ENCODE measurements around the gene ZNF804B.

DNA sequence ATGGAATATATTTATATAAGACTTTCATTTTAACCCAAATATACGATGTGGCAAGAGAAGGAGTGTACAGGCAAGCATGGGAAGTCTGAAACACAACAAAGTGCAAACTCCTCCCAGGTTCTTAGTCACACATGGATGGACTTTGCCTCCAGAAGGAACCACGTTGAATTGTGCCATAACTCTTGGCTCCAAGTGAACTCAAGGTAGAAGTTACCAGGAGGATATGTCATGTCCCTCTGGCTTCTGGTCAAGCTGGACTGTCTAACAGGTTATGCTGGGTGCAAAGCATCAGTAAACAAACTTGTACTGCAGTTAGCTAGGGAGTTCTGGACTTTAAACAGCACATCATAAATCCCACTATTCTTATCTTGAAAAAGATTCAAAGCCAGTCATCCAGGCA is 364.4 kb downstream of the ZNF804B start:
- TF ChIP-seq, protein P1, sequence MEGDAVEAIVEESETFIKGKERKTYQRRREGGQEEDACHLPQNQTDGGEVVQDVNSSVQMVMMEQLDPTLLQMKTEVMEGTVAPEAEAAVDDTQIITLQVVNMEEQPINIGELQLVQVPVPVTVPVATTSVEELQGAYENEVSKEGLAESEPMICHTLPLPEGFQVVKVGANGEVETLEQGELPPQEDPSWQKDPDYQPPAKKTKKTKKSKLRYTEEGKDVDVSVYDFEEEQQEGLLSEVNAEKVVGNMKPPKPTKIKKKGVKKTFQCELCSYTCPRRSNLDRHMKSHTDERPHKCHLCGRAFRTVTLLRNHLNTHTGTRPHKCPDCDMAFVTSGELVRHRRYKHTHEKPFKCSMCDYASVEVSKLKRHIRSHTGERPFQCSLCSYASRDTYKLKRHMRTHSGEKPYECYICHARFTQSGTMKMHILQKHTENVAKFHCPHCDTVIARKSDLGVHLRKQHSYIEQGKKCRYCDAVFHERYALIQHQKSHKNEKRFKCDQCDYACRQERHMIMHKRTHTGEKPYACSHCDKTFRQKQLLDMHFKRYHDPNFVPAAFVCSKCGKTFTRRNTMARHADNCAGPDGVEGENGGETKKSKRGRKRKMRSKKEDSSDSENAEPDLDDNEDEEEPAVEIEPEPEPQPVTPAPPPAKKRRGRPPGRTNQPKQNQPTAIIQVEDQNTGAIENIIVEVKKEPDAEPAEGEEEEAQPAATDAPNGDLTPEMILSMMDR (tag by site-specific recombination; IDR thresholded peaks at IDR 0.05): no peak
- no peak for TF ChIP-seq MZF1 (tag by site-specific recombination; IDR thresholded peaks at IDR 0.05; ENCODE audit: borderline replicate concordance)
- no peak for TF ChIP-seq ZNF302 (tag by site-specific recombination; IDR thresholded peaks at IDR 0.05; ENCODE audit: low read depth)
- TF ChIP-seq ZNF791 (tag by site-specific recombination; IDR thresholded peaks at IDR 0.05): no peak

Measured in HEK293 (cell line).